SK-N-MC (cell line): ENCODE data around the gene ITPKB.

Experiments used
- EZH2 ChIP-seq: fragments of 200-600 bp; sonication (generic); IDR thresholded peaks from one replicate; pipeline ENCODE4 v1.6.1; 2017; ENCODE audit warnings: antibody characterized with exemption
- POLR2AphosphoS5 ChIP-seq: IDR thresholded peaks from 2 replicates; pipeline ENCODE4 v1.6.1; 2012; ENCODE audit warnings: mild to moderate bottlenecking, low read depth, low read length, borderline replicate concordance

- TF ChIP-seq POLR2AphosphoS5 (no peak), EZH2 (no peak)
These were observed 111.0 kb downstream of the ITPKB start for GRCh38 chr1:226627924-226628611.
